Measurements from ENCODE around the gene PRSS50. TPM values are rescaled to one million over a fixed set of nuclear protein-coding genes. Genes with fewer than 3 reads are reported as not detected.

The PRSS50 gene
- total RNA-seq, 1 donor from 2014 or later: not detected

- DNase-seq (ENCODE audit: extremely low spot score, unreplicated experiment): no peak
- TF ChIP-seq CTCF (IDR thresholded peaks at IDR 0.05): no peak
- H3K36me3 Mint-ChIP-seq (ENCODE audit: unreplicated experiment): no peaks in the 10 kb centered on the region
- no peak overlapping the region for H3K27ac Mint-ChIP-seq (ENCODE audit: unreplicated experiment)
- no peak overlapping the region for H3K4me3 Mint-ChIP-seq (ENCODE audit: unreplicated experiment)
- H3K27me3 Mint-ChIP-seq (ENCODE audit: unreplicated experiment): peaks cover 4% of the 10 kb centered on the region
- H3K9me3 Mint-ChIP-seq (ENCODE audit: unreplicated experiment): no peaks in the 10 kb centered on the region
- peaks cover 21% of the 10 kb centered on the region for H3K4me1 Mint-ChIP-seq (ENCODE audit: unreplicated experiment)
These were observed 51.2 kb downstream of the PRSS50 start for GRCh38 chr3:46666453-46666845.

- no peak overlapping the region for H3K4me3 Mint-ChIP-seq (ENCODE audit: unreplicated experiment)
- no peak for DNase-seq (ENCODE audit: extremely low spot score, unreplicated experiment)
- no peaks in the 10 kb centered on the region for H3K36me3 Mint-ChIP-seq (ENCODE audit: unreplicated experiment)
- peaks cover 4% of the 10 kb centered on the region for H3K27me3 Mint-ChIP-seq (ENCODE audit: unreplicated experiment)
- H3K27ac Mint-ChIP-seq (ENCODE audit: unreplicated experiment): no peak overlapping the region
- TF ChIP-seq CTCF (IDR thresholded peaks at IDR 0.05): no peak
- no peaks in the 10 kb centered on the region for H3K9me3 Mint-ChIP-seq (ENCODE audit: unreplicated experiment)
- peaks cover 25% of the 10 kb centered on the region for H3K4me1 Mint-ChIP-seq (ENCODE audit: unreplicated experiment)
These were observed 51.8 kb downstream of the PRSS50 start for GRCh38 chr3:46665763-46666452.

- H3K36me3 Mint-ChIP-seq (ENCODE audit: unreplicated experiment): no peaks in the 10 kb centered on the region
- no peak overlapping the region for H3K27ac Mint-ChIP-seq (ENCODE audit: unreplicated experiment)
- H3K27me3 Mint-ChIP-seq (ENCODE audit: unreplicated experiment): peaks cover 4% of the 10 kb centered on the region
- no peak for TF ChIP-seq CTCF (IDR thresholded peaks at IDR 0.05)
- H3K4me1 Mint-ChIP-seq (ENCODE audit: unreplicated experiment): peaks cover 33% of the 10 kb centered on the region
- DNase-seq (ENCODE audit: extremely low spot score, unreplicated experiment): no peak
- H3K4me3 Mint-ChIP-seq (ENCODE audit: unreplicated experiment): no peak overlapping the region
- no peaks in the 10 kb centered on the region for H3K9me3 Mint-ChIP-seq (ENCODE audit: unreplicated experiment)
These were observed 52.5 kb downstream of the PRSS50 start for GRCh38 chr3:46664971-46665762.

- DNase-seq (ENCODE audit: extremely low spot score, unreplicated experiment): no peak
- peaks cover 41% of the 10 kb centered on the region for H3K4me1 Mint-ChIP-seq (ENCODE audit: unreplicated experiment)
- no peak for TF ChIP-seq CTCF (IDR thresholded peaks at IDR 0.05)
- no peaks in the 10 kb centered on the region for H3K9me3 Mint-ChIP-seq (ENCODE audit: unreplicated experiment)
- H3K27me3 Mint-ChIP-seq (ENCODE audit: unreplicated experiment): peaks cover 4% of the 10 kb centered on the region
- no peak overlapping the region for H3K4me3 Mint-ChIP-seq (ENCODE audit: unreplicated experiment)
- no peak overlapping the region for H3K27ac Mint-ChIP-seq (ENCODE audit: unreplicated experiment)
- no peaks in the 10 kb centered on the region for H3K36me3 Mint-ChIP-seq (ENCODE audit: unreplicated experiment)
These were observed 53.3 kb downstream of the PRSS50 start for GRCh38 chr3:46664188-46664970.

Measured in osteocyte (in vitro differentiated cells).